Activated T-helper 9 cell treated with anti-CD3 and anti-CD28 coated beads, Interleukin-2, amount 50 U/mL, for 16 hours (primary cell): Measurements from ENCODE around the gene KRTAP19-6.
"Not testable (repeated sequence)": the region's sequence is repeated elsewhere in the genome, so short reads cannot be mapped to it uniquely, and the experiment has no call there.

Source experiments
- DNase-seq: peaks from one replicate; pipeline ENCODE4 v3.0.0-alpha.2; 2020; ENCODE audit warnings: low read depth

KRTAP19-6 gene

GRCh38 chr21:30541764-30542163, at the start of gene KRTAP19-6:
KRTAP19-6 (minus strand) TSS chr21:30541864; CDS start chr21:30541833, 31 bp downstream.
- DNase-seq, result no peak

- DNase-seq, result no peak
Observed at GRCh38 chr21:30590297-30590696, 48.6 kb upstream of the KRTAP19-6 start, which contains the start of gene KRTAP22-2. KRTAP22-2 (minus strand) TSS chr21:30590397.

- DNase-seq, result no peak
Observed at GRCh38 chr21:30582870-30583269, 41.2 kb upstream of the KRTAP19-6 start.

GRCh38 chr21:30580132-30580531, 38.5 kb upstream of the KRTAP19-6 start:
- DNase-seq, result no peak

GRCh38 chr21:30579346-30579745, 37.7 kb upstream of the KRTAP19-6 start:
- DNase-seq, result no peak

- DNase-seq, result no peak
Observed at GRCh38 chr21:30577766-30578165, 36.1 kb upstream of the KRTAP19-6 start.

- DNase-seq, result no peak
Observed at GRCh38 chr21:30567617-30568016, 26.0 kb upstream of the KRTAP19-6 start.

GRCh38 chr21:30563630-30564029, 22.0 kb upstream of the KRTAP19-6 start:
- DNase-seq, result no peak

- DNase-seq, result no peak
Observed at GRCh38 chr21:30563072-30563471, 21.4 kb upstream of the KRTAP19-6 start.

GRCh38 chr21:30561957-30562356, 20.3 kb upstream of the KRTAP19-6 start:
- DNase-seq, result no peak

GRCh38 chr21:30561264-30561895, 19.7 kb upstream of the KRTAP19-6 start, which contains the start of gene KRTAP19-7:
KRTAP19-7 (minus strand) TSS chr21:30561314; CDS start chr21:30561289, 25 bp downstream.
- DNase-seq, result no peak

- DNase-seq, result no peak
Observed at GRCh38 chr21:30555095-30555494, 13.4 kb upstream of the KRTAP19-6 start.

GRCh38 chr21:30552782-30553181, 11.1 kb upstream of the KRTAP19-6 start:
- no peak for DNase-seq

- DNase-seq, result no peak
Observed at GRCh38 chr21:30518876-30519275, 22.8 kb downstream of the KRTAP19-6 start.

GRCh38 chr21:30515681-30516080, 26.0 kb downstream of the KRTAP19-6 start:
- no peak for DNase-seq

GRCh38 chr21:30505621-30506205, 36.0 kb downstream of the KRTAP19-6 start:
- not testable (repeated sequence) for DNase-seq

GRCh38 chr21:30502041-30502440, 39.6 kb downstream of the KRTAP19-6 start, which contains the start of gene KRTAP19-5:
KRTAP19-5 (minus strand) TSS chr21:30502141; CDS start chr21:30502090, 51 bp downstream.
- no peak for DNase-seq

- no peak for DNase-seq
Observed at GRCh38 chr21:30497065-30497464, 44.6 kb downstream of the KRTAP19-6 start, which contains the start of gene KRTAP19-4. KRTAP19-4 (minus strand) TSS chr21:30497165; CDS start chr21:30497110, 55 bp downstream.

- no peak for DNase-seq
Observed at GRCh38 chr21:30491963-30492428, 49.7 kb downstream of the KRTAP19-6 start, which contains the start of gene KRTAP19-3. KRTAP19-3 (minus strand) TSS chr21:30492013; CDS start chr21:30491957, 56 bp downstream.
